ENCODE results near the gene FOXB1. TPM values are rescaled to one million over a fixed set of nuclear protein-coding genes. Genes with fewer than 3 reads are reported as not detected.

Gene FOXB1
- not detected for total RNA-seq
- long read RNA-seq: 0 reads

GRCh38 chr15:60004009-60004845 is at the start of gene FOXB1:
FOXB1 (plus strand) TSS chr15:60004311; CDS start chr15:60004964, 653 bp downstream.
- ATAC-seq (ENCODE audit: poor library complexity) (no peak), DNase-seq (no peak)
- intact Hi-C loops (cut with DNase I): no loop called here

GRCh38 chr15:59958288-59958687 is 45.8 kb upstream of the FOXB1 start:
- intact Hi-C loops (cut with DNase I): no loop called here
- DNase-seq (no peak), ATAC-seq (ENCODE audit: poor library complexity) (no peak)

- ATAC-seq (ENCODE audit: poor library complexity) (no peak), DNase-seq (no peak)
- intact Hi-C loops (cut with DNase I): no loop called here
Observed at GRCh38 chr15:59960318-59960717, 43.8 kb upstream of the FOXB1 start.

GRCh38 chr15:59963322-59963721 is 40.8 kb upstream of the FOXB1 start:
- DNase-seq: no peak
- intact Hi-C loops (cut with DNase I): no loop called here
- no peak for ATAC-seq (ENCODE audit: poor library complexity)

- no peak for DNase-seq
- no peak for ATAC-seq (ENCODE audit: poor library complexity)
- intact Hi-C loops (cut with DNase I): no loop called here
Observed at GRCh38 chr15:59963925-59964324, 40.2 kb upstream of the FOXB1 start.

GRCh38 chr15:59965741-59966140 is 38.4 kb upstream of the FOXB1 start:
- intact Hi-C loops (cut with DNase I): no loop called here
- DNase-seq (no peak), ATAC-seq (ENCODE audit: poor library complexity) (no peak)

GRCh38 chr15:59966262-59966661 is 37.8 kb upstream of the FOXB1 start:
- no peak for ATAC-seq (ENCODE audit: poor library complexity)
- no peak for DNase-seq
- intact Hi-C loops (cut with DNase I): no loop called here

- ATAC-seq (ENCODE audit: poor library complexity): no peak
- intact Hi-C loops (cut with DNase I): no loop called here
- DNase-seq: no peak
Observed at GRCh38 chr15:59968314-59968713, 35.8 kb upstream of the FOXB1 start.

- intact Hi-C loops (cut with DNase I): no loop called here
- DNase-seq (no peak), ATAC-seq (ENCODE audit: poor library complexity) (no peak)
Observed at GRCh38 chr15:59972241-59972640, 31.9 kb upstream of the FOXB1 start.

GRCh38 chr15:59976480-59977271 is 27.4 kb upstream of the FOXB1 start:
- DNase-seq (no peak), ATAC-seq (ENCODE audit: poor library complexity) (no peak)
- intact Hi-C loops (cut with DNase I): no loop called here

GRCh38 chr15:59991834-59992233 is 12.3 kb upstream of the FOXB1 start:
- ATAC-seq (ENCODE audit: poor library complexity): no peak
- no peak for DNase-seq
- intact Hi-C loops (cut with DNase I): no loop called here

GRCh38 chr15:59993041-59993750 is 10.9 kb upstream of the FOXB1 start:
- no peak for ATAC-seq (ENCODE audit: poor library complexity)
- no peak for DNase-seq
- intact Hi-C loops (cut with DNase I): no loop called here

- ATAC-seq (ENCODE audit: poor library complexity): no peak
- intact Hi-C loops (cut with DNase I): no loop called here
- DNase-seq: no peak
Observed at GRCh38 chr15:59993950-59994401, 10.1 kb upstream of the FOXB1 start.

GRCh38 chr15:59994526-59994887 is 9.6 kb upstream of the FOXB1 start:
- ATAC-seq (ENCODE audit: poor library complexity) (no peak), DNase-seq (no peak)
- intact Hi-C loops (cut with DNase I): no loop called here

- ATAC-seq (ENCODE audit: poor library complexity): no peak
- no peak for DNase-seq
- intact Hi-C loops (cut with DNase I): no loop called here
Observed at GRCh38 chr15:59994888-59995557, 9.1 kb upstream of the FOXB1 start.

- intact Hi-C loops (cut with DNase I): no loop called here
- DNase-seq (no peak), ATAC-seq (ENCODE audit: poor library complexity) (no peak)
Observed at GRCh38 chr15:59995568-59996297, 8.4 kb upstream of the FOXB1 start.

GRCh38 chr15:59996298-59997041 is 7.6 kb upstream of the FOXB1 start:
- intact Hi-C loops (cut with DNase I): no loop called here
- no peak for ATAC-seq (ENCODE audit: poor library complexity)

More at GRCh38 chr15:59996298-59997041, 7.6 kb upstream of the FOXB1 start:
- DNase-seq: no peak
